ENCODE results near the gene HHATL. TPM values are rescaled to one million over a fixed set of nuclear protein-coding genes. Genes with fewer than 3 reads are reported as not detected.

The HHATL gene
- total RNA-seq, 2 experiments from 2014 or later: not detected

DNA sequence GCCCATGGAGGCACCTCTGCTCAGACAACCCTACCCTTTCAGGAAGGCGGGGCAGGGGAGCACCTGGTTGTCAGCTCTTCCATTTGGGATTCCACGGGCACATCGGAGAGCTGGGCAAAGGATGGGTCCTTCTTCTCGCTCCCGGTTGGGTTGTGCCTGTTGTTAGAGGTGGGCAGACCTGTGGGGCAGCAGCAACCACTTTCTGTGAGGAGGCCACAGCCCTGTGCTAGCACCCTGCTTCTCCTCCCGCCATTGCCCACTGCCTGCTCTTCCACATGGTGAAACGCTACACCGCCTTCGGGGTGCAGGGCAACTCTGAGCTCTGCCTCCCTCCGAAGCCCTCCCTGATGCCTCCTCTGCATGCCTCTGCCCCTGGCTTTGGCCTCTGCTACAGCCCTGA is 7.0 kb upstream of the HHATL start:
- no peaks in the 10 kb centered on the region for H3K9me3 ChIP-seq (ENCODE audit: low read length)
- no peak overlapping the region for H3K4me3 ChIP-seq (ENCODE audit: low read depth, low read length, poor library complexity, severe bottlenecking)
- no peaks in the 10 kb centered on the region for H3K36me3 ChIP-seq (ENCODE audit: insufficient read depth, low read length)
- H3K9me2 ChIP-seq (ENCODE audit: insufficient read depth, low read length): no peaks in the 10 kb centered on the region
- TF ChIP-seq CTCF (conservative IDR thresholded peaks at IDR 0.05; ENCODE audit: low read length) (no peak), EZH2phosphoT487 (IDR thresholded peaks at IDR 0.05; ENCODE audit: borderline replicate concordance, low read depth, low read length) (no peak)
- no peak overlapping the region for H3K27ac ChIP-seq (ENCODE audit: low read depth, low read length, poor library complexity, severe bottlenecking)
- H2AFZ ChIP-seq (ENCODE audit: low read length): no peak overlapping the region
- peaks cover 12% of the 10 kb centered on the region for H3K4me1 ChIP-seq (ENCODE audit: insufficient read depth, low read length, poor library complexity, severe bottlenecking)
- no peaks in the 10 kb centered on the region for H3K79me2 ChIP-seq (ENCODE audit: insufficient read depth, low read depth, low read length)
- no peak for DNase-seq (ENCODE audit: low spot score)
- BruUV-seq (replicated peaks): no TSS peak
- no peak overlapping the region for H3K4me2 ChIP-seq (ENCODE audit: low read length)
- ChIA-PET POLR2A (no interaction called here), CTCF (ENCODE audit: unreplicated experiment) (no interaction called here)
- H4K20me1 ChIP-seq (ENCODE audit: insufficient read depth, low read length): no peaks in the 10 kb centered on the region
- intact Hi-C loops (cut with micrococcal nuclease; ENCODE audit: unreplicated experiment): no loop called here

- no peak overlapping the region for H3K27ac ChIP-seq (ENCODE audit: low read depth, low read length, poor library complexity, severe bottlenecking)
- intact Hi-C loops (cut with micrococcal nuclease; ENCODE audit: unreplicated experiment): no loop called here
- no peak overlapping the region for H3K4me2 ChIP-seq (ENCODE audit: low read length)
- ChIA-PET CTCF (ENCODE audit: unreplicated experiment) (no interaction called here), POLR2A (no interaction called here)
- peaks cover 9% of the 10 kb centered on the region for H3K4me1 ChIP-seq (ENCODE audit: insufficient read depth, low read length, poor library complexity, severe bottlenecking)
- no TSS peak for BruUV-seq (replicated peaks)
- TF ChIP-seq EZH2phosphoT487 (IDR thresholded peaks at IDR 0.05; ENCODE audit: borderline replicate concordance, low read depth, low read length) (no peak), CTCF (conservative IDR thresholded peaks at IDR 0.05; ENCODE audit: low read length) (no peak)
- H4K20me1 ChIP-seq (ENCODE audit: insufficient read depth, low read length): no peaks in the 10 kb centered on the region
- no peaks in the 10 kb centered on the region for H3K36me3 ChIP-seq (ENCODE audit: insufficient read depth, low read length)
- H2AFZ ChIP-seq (ENCODE audit: low read length): no peak overlapping the region
- H3K79me2 ChIP-seq (ENCODE audit: insufficient read depth, low read depth, low read length): no peaks in the 10 kb centered on the region
- H3K9me2 ChIP-seq (ENCODE audit: insufficient read depth, low read length): no peaks in the 10 kb centered on the region
- no peak overlapping the region for H3K4me3 ChIP-seq (ENCODE audit: low read depth, low read length, poor library complexity, severe bottlenecking)
- no peaks in the 10 kb centered on the region for H3K9me3 ChIP-seq (ENCODE audit: low read length)
- DNase-seq (ENCODE audit: low spot score): no peak
These were observed 6.1 kb upstream of the HHATL start for GRCh38 chr3:42708611-42709151.

DNA sequence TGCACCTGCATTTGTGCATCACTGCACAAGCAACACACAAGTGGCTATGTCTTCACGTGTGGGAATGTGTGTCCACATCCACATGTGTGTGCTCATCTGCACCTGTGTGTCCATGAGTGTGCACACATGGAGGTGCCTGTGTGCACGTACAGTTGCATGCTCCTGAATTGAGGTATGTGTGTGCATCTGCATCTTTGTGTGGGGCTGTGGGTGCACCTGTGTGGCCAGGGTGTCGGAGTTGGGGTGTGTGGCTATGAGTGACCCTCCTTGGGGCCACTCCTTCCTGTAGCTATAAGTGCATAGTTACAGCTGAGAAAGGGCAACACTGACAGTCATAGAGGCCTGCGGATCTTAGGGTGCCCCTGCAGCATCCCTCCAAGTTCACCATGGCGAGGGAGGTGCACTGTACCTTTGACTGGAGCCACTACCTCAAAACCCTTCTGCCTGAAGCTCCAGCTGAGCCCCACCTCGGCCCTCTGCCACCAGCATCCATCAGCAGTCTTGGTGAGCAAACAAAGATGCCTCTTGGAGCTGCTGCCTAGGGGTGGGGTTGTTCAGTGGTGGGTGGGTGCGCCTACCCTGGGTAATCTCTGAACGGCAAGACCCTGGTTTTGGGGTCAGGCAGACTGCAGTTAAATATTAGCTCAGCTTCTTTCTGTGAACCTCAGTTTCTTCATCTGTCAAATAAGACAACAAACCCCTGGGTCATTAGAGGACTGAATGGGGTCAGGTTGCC is 5.2 kb upstream of the HHATL start:
- CTCF ChIA-PET (ENCODE audit: unreplicated experiment): interaction anchor here (0.6 kb wide), 1 partner anchor 127 kb away, joined by 3 read pairs; no protein-coding TSS in a partner anchor
- no peak for TF ChIP-seq EZH2phosphoT487 (IDR thresholded peaks at IDR 0.05; ENCODE audit: borderline replicate concordance, low read depth, low read length)
- no peak for TF ChIP-seq CTCF (conservative IDR thresholded peaks at IDR 0.05; ENCODE audit: low read length)
- Histone ChIP-seq H2AFZ (ENCODE audit: low read length) (no peak overlapping the region), H3K9me2 (ENCODE audit: insufficient read depth, low read length) (no peaks in the 10 kb centered on the region), H3K4me1 (ENCODE audit: insufficient read depth, low read length, poor library complexity, severe bottlenecking) (peaks cover under 1% of the 10 kb centered on the region), H3K9me3 (ENCODE audit: low read length) (no peaks in the 10 kb centered on the region), H4K20me1 (ENCODE audit: insufficient read depth, low read length) (no peaks in the 10 kb centered on the region), H3K79me2 (ENCODE audit: insufficient read depth, low read depth, low read length) (no peaks in the 10 kb centered on the region), H3K36me3 (ENCODE audit: insufficient read depth, low read length) (no peaks in the 10 kb centered on the region), H3K4me3 (ENCODE audit: low read depth, low read length, poor library complexity, severe bottlenecking) (no peak overlapping the region), H3K4me2 (ENCODE audit: low read length) (no peak overlapping the region), H3K27ac (ENCODE audit: low read depth, low read length, poor library complexity, severe bottlenecking) (no peak overlapping the region)
- no peak for DNase-seq (ENCODE audit: low spot score)
- POLR2A ChIA-PET: interaction anchor here (1.0 kb wide), 1 partner anchor 10 kb away, joined by 3 read pairs; no protein-coding TSS in a partner anchor
- no TSS peak for BruUV-seq (replicated peaks)
- intact Hi-C loops (cut with micrococcal nuclease; ENCODE audit: unreplicated experiment): no loop called here
